HG03442 (cell line): ENCODE data around the gene FAAP100.

Experiments used
- ATAC-seq: cut with Tn5 transposase; IDR thresholded peaks from one replicate; pipeline ENCODE4 v1.9.1; 2021; ENCODE audit warnings: mild to moderate bottlenecking, moderate library complexity; ENCODE audit not compliant: unreplicated experiment

The FAAP100 gene

DNA sequence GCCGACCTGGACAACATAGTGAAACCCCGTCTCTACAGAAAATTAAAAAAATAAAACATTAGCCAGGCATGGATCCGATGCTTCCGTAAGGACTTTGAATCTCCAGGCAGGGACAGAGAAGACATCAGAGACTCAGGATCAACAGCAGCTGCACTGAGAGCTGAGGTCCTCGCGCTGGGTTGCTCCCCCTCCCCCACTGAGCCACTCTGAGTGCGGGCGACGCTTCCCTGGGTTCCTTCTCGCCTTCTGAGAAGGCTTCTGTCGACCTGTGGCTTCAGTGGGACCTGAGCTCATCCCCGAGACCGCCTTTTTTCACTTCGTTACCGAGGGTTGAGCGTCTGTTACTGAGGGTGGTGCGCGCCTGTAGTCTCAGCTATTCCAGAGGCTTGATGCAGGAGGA lies 60.0 kb downstream of the FAAP100 start:
- no peak for ATAC-seq

DNA sequence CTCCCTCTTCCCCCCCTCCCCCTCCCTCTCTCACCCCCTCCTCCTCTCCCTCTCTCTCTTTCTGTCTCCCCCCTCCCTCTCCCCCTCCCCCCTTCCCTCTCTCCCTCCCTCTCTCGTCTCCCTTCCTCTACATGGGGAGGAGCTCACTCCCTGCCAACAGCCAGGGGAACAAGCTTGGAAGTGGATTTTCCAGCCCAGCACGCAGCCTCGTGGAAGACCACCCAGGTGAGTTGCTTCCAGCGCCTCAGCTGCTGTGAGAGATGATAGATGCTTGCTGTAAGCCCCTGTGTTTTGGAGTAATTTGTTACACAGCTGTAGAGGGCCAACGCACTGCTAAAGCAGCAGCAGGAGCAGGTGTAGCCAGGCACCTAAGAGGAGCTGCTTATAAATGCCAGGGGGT lies 60.4 kb downstream of the FAAP100 start:
- ATAC-seq: no peak

DNA sequence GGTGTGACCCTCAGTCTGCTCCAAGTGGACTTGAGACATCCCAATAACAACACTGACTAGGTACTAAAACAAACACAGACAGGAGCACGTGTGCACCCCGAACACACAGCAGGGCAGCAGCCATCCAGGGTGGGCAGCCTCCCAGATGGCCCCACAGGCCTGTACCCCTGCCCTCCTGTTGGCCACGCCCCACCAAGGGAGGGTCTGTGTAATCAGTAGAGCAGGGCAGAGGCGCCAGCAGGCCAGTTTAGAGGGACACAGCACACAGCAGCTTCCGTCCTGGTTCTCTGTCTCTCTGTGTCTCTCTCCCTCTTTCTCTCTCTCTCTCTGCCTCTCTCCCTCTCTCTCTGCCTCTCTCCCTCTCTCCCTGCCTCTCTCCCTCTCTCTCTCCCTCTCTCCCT lies 61.0 kb downstream of the FAAP100 start:
- ATAC-seq: no peak

DNA sequence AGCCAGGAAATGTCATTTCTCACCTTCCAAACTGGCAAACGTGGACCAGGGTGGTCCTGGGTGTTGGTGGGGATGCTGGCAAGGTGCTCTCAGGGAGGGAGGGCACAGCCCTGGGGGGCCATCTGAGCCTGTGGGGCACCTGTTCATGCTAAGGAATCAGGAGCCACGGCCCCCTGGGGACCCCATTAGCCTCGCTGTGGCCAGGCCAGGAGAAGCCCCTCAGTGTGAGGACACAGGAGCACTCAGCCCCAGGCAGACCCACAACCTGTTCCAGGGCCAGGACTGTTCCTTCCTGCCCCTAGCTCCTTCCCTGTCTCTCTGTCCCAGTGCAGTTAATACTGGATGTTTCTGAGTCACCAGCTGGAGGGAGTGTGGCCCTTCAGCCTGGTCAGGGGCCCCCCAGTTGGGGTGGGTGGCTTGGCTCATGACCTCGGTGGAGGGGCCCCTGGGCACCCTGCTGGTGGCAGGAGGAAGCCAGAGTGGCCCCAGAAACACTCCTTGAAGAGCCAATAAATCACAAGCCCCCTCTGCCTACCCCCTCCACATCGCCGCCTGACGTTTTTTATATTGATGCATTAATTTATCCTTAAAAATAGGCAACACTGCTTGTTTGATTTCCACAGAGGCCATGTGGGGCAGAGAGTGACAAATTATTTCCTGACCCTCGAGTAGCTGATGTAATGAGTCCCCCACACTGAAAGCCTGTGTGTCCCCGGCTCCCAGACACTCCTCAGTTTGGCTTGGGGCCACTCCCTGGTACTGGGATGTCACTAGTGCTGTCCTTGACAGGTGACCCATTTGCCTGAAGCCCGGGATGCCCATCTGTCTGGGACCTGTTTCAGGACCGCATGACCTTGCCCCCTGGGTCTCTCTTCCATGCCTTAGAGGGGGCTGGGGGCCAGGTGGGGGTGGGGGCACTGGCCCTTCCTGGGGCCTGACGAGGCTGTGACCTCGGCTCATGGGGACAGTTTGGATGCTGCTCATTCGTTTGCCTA lies 61.9 kb downstream of the FAAP100 start:
- no peak for ATAC-seq
